ENCODE results near the gene STRADA. TPM values are rescaled to one million over a fixed set of nuclear protein-coding genes. Genes with fewer than 3 reads are reported as not detected.

The STRADA gene
- total and polyA plus RNA-seq, 10 of the 15 experiments (the other 5 are each of a cell fraction or from before 2014, with no cell fraction given): 13.3 to 54.1 (median 44.0) TPM

DNA sequence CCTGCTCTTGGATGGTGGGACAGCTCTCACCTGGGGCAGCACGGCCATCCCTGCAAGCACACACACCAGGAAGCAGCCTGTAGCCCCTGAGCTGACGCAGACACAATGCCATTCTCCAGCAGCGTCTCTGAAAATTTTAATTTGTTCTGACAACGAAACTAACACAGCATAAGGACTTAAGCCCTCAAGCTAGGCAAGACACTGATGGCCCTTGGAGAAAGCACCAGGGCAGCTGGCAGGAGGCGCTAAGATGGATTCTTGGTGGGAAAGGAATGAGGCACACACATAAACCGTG is 38.9 kb downstream of the STRADA start:
- RAD21 ChIA-PET (ENCODE audit: unreplicated experiment): interaction anchor here (2.6 to 3.8 kb wide), 2 partner anchors 40 to 70 kb away, joined by 10 to 23 read pairs; partner anchors contain the start of genes CCDC47, DDX42 and STRADA
- in situ Hi-C loops (cut with MboI) (no loop called here), intact Hi-C loops (cut with micrococcal nuclease; ENCODE audit: unreplicated experiment) (no loop called here)
- H3K4me3 ChIP-seq: peak overlapping the region; percentile 91
- no peaks in the 10 kb centered on the region for H4K20me1 ChIP-seq (ENCODE audit: control insufficient read depth, insufficient read depth)
- no peak overlapping the region for H2AFZ ChIP-seq (ENCODE audit: control insufficient read depth, low read depth, low read length)
- CTCF ChIA-PET: interaction anchor here (0.6 to 2.2 kb wide), 8 partner anchors 8 to 148 kb away, joined by 3 to 7 read pairs (median 3); no protein-coding TSS in a partner anchor
- peak overlapping the region; percentile 97 for H3K4me2 ChIP-seq (ENCODE audit: control insufficient read depth, insufficient read depth)
- no peaks in the 10 kb centered on the region for H3K9me3 ChIP-seq (replicated peaks; ENCODE audit: control insufficient read depth, insufficient read depth, low read length)
- FAIRE-seq (no peak), ATAC-seq (no peak), DNase-seq (ENCODE audit: low read depth, low spot score) (no peak)
- BruUV-seq (replicated peaks): no TSS peak
- POLR2A ChIA-PET: interaction anchor here (0.5 to 4.2 kb wide), 6 partner anchors 14 to 144 kb away, joined by 3 to 42 read pairs (median 3); partner anchors contain the start of genes CCDC47, DDX42 and STRADA
- WGBS (ENCODE audit: insufficient coverage, insufficient replicate concordance, low lambda C conversion rate, missing lambda C conversion rate): 26% methylated on average over 6 of the region's 6 CpGs
- SMC1A ChIA-PET (ENCODE audit: uncharacterized antibody, unreplicated experiment): interaction anchor here (0.9 to 2.1 kb wide), 6 partner anchors 25 to 83 kb away, joined by 3 to 5 read pairs (median 4); partner anchors contain the start of genes CCDC47 and STRADA
- H3K27me3 ChIP-seq (replicated peaks in 1 of 2; ENCODE audit: control insufficient read depth in 2 of 2, insufficient read depth in 2 of 2, low read length in 1 of 2): no peaks in the 10 kb centered on the region
- peaks cover 0 to 10% of the 10 kb centered on the region in 2 experiments; a peak in 3 of 4 replicates for H3K36me3 ChIP-seq (ENCODE audit: control insufficient read depth in 2 of 2, insufficient read depth in 2 of 2, low read length in 1 of 2)
- TF ChIP-seq ETV6 (conservative IDR thresholded peaks at IDR 0.05 in 1 of 2, IDR thresholded peaks at IDR 0.05 in 1 of 2; ENCODE audit: borderline replicate concordance in 1 of 2, low read depth in 1 of 2) (no peak), BRCA1 (IDR thresholded peaks at IDR 0.05; ENCODE audit: low read depth, low read length) (no peak), TARDBP (IDR thresholded peaks at IDR 0.05; ENCODE audit: borderline replicate concordance) (no peak), CBFB (IDR thresholded peaks at IDR 0.05; ENCODE audit: low read depth) (no peak), E2F4 (IDR thresholded peaks at IDR 0.05; ENCODE audit: low read depth, low read length) (no peak), CBX5 (IDR thresholded peaks at IDR 0.05; ENCODE audit: low read depth) (no peak), BCLAF1 (IDR thresholded peaks at IDR 0.05) (no peak), ESRRA (IDR thresholded peaks at IDR 0.05; ENCODE audit: low read length) (no peak), ATF7 (IDR thresholded peaks at IDR 0.05; ENCODE audit: low read depth) (no peak)
- TF ChIP-seq, protein P1, sequence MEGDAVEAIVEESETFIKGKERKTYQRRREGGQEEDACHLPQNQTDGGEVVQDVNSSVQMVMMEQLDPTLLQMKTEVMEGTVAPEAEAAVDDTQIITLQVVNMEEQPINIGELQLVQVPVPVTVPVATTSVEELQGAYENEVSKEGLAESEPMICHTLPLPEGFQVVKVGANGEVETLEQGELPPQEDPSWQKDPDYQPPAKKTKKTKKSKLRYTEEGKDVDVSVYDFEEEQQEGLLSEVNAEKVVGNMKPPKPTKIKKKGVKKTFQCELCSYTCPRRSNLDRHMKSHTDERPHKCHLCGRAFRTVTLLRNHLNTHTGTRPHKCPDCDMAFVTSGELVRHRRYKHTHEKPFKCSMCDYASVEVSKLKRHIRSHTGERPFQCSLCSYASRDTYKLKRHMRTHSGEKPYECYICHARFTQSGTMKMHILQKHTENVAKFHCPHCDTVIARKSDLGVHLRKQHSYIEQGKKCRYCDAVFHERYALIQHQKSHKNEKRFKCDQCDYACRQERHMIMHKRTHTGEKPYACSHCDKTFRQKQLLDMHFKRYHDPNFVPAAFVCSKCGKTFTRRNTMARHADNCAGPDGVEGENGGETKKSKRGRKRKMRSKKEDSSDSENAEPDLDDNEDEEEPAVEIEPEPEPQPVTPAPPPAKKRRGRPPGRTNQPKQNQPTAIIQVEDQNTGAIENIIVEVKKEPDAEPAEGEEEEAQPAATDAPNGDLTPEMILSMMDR (IDR thresholded peaks at IDR 0.05 in 2 of 3, conservative IDR thresholded peaks at IDR 0.05 in 1 of 3; ENCODE audit: control insufficient read depth in 2 of 3, extremely low read depth in 1 of 3, insufficient read depth in 1 of 3, low read depth in 3 of 3, low read length in 3 of 3): no peak
- TF ChIP-seq, protein P2, sequence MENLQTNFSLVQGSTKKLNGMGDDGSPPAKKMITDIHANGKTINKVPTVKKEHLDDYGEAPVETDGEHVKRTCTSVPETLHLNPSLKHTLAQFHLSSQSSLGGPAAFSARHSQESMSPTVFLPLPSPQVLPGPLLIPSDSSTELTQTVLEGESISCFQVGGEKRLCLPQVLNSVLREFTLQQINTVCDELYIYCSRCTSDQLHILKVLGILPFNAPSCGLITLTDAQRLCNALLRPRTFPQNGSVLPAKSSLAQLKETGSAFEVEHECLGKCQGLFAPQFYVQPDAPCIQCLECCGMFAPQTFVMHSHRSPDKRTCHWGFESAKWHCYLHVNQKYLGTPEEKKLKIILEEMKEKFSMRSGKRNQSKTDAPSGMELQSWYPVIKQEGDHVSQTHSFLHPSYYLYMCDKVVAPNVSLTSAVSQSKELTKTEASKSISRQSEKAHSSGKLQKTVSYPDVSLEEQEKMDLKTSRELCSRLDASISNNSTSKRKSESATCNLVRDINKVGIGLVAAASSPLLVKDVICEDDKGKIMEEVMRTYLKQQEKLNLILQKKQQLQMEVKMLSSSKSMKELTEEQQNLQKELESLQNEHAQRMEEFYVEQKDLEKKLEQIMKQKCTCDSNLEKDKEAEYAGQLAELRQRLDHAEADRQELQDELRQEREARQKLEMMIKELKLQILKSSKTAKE (IDR thresholded peaks at IDR 0.05; ENCODE audit: low read depth, poor library complexity, severe bottlenecking): no peak
- TF ChIP-seq, protein P3, sequence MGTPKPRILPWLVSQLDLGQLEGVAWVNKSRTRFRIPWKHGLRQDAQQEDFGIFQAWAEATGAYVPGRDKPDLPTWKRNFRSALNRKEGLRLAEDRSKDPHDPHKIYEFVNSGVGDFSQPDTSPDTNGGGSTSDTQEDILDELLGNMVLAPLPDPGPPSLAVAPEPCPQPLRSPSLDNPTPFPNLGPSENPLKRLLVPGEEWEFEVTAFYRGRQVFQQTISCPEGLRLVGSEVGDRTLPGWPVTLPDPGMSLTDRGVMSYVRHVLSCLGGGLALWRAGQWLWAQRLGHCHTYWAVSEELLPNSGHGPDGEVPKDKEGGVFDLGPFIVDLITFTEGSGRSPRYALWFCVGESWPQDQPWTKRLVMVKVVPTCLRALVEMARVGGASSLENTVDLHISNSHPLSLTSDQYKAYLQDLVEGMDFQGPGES (IDR thresholded peaks at IDR 0.05): no peak
- H3K79me2 ChIP-seq (ENCODE audit: control insufficient read depth, insufficient read depth, low read length): peaks cover 52% of the 10 kb centered on the region
- H3K4me1 ChIP-seq (ENCODE audit: control insufficient read depth, insufficient read depth, low read length): peaks cover 16% of the 10 kb centered on the region
- H3K9ac ChIP-seq (ENCODE audit: control insufficient read depth, insufficient read depth, low read length): peak overlapping the region; percentile 86
- peak overlapping the region; percentile 93 for H3K27ac ChIP-seq (ENCODE audit: control insufficient read depth, insufficient read depth)
